OCI-LY1 (cell line): ENCODE data around the gene CTNNA3.

Experiments
- CTCF ChIP-seq: fragments of 200-600 bp; sonication (generic), shearing (Covaris generic); IDR thresholded peaks from 2 replicates; pipeline ENCODE4 v1.5.1; 2017; ENCODE audit warnings: mild to moderate bottlenecking, antibody characterized with exemption, low read length, moderate library complexity, mixed read lengths
- EZH2 ChIP-seq: fragments of 200-600 bp; sonication (generic), shearing (Covaris generic); IDR thresholded peaks from 2 replicates; pipeline ENCODE4 v1.8.0; 2017; ENCODE audit warnings: borderline replicate concordance, mixed run types, mild to moderate bottlenecking, antibody characterized with exemption, low read length, moderate library complexity, mixed read lengths

- TF ChIP-seq CTCF, result no peak
- TF ChIP-seq EZH2, result no peak
Measured at GRCh38 chr10:66778351-66778750, 917.6 kb downstream of the CTNNA3 start.
